ENCODE data around the gene RPS15.
"Not testable (repeated sequence)": the region's sequence is repeated elsewhere in the genome, so short reads cannot be mapped to it uniquely, and the experiment has no call there.

The RPS15 gene

DNA sequence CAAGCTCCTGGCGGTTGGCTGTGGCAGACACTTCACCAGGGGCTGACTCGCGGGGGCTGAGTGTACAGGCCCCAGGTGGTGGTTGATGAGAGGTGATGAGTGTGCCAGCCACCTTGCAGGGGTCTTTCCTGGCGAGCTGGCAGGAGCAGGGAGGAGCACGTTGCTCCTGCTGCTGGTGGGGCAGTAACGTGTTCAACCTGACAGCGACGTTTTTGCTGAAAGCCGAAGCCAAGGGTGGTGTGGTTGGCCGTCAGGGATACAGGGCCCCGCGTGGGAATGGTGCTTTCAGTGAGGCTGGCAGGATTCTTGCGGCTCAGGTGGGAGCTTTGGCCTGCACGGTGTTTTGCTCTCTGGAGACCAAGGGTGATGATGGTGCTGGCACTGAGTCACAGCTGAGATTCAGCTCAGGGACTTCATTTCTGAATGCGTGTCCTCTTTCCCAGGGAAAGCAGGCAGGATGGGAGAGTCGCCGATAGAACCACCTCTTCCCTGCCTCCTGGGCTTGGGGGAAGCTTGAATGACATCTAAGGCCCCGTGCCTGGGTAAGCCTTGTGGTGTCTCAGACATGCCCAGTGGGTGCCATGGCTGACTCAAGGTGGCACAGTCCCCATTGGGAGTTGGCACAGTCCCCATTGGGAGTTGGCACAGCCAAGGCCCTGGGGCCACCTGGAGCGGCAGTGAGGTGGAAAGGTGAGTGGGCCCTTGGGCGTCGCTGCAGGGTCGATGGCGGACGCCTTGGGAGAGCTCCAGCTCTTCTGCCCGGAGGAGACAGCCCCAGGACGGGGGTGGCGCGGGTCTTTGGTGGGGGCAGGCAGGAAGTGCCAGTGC, 22.0 kb upstream of the RPS15 start:
- TF ChIP-seq, protein P1, sequence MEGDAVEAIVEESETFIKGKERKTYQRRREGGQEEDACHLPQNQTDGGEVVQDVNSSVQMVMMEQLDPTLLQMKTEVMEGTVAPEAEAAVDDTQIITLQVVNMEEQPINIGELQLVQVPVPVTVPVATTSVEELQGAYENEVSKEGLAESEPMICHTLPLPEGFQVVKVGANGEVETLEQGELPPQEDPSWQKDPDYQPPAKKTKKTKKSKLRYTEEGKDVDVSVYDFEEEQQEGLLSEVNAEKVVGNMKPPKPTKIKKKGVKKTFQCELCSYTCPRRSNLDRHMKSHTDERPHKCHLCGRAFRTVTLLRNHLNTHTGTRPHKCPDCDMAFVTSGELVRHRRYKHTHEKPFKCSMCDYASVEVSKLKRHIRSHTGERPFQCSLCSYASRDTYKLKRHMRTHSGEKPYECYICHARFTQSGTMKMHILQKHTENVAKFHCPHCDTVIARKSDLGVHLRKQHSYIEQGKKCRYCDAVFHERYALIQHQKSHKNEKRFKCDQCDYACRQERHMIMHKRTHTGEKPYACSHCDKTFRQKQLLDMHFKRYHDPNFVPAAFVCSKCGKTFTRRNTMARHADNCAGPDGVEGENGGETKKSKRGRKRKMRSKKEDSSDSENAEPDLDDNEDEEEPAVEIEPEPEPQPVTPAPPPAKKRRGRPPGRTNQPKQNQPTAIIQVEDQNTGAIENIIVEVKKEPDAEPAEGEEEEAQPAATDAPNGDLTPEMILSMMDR (IDR thresholded peaks at IDR 0.05; ENCODE audit: insufficient read depth, low read depth, low read length, missing control alignments) = no peak
- no peak overlapping the region for H3K4me3 ChIP-seq (ENCODE audit: low read depth, low read length)

DNA sequence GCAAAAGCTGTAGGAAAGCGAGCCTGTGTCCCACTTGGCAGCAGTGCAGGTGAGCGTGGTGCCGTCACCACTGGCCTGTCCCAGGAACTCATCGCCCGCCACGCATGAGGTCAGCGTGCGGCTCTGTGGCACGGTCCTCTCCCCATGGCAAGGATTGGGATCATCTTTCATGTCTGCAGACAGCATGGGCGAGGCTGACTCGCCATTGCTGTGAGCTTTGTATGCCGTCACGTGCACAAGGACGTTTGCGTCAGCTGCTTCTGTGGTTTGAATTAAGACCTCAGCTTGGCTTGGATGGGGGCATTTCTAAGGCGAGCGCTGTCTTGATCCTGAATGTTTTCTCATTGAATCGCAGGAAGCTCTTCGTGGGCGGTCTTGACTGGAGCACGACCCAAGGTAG, 21.1 kb upstream of the RPS15 start:
- H3K4me3 ChIP-seq (ENCODE audit: low read depth, low read length) = no peak overlapping the region
- DNase-seq (ENCODE audit: low read depth) = no peak
- TF ChIP-seq, protein P1 (IDR thresholded peaks at IDR 0.05; ENCODE audit: insufficient read depth, low read depth, low read length, missing control alignments) = no peak

More for the DNA sequence above, 22.0 kb upstream of the RPS15 start:
- DNase-seq (ENCODE audit: low read depth) = no peak

DNA sequence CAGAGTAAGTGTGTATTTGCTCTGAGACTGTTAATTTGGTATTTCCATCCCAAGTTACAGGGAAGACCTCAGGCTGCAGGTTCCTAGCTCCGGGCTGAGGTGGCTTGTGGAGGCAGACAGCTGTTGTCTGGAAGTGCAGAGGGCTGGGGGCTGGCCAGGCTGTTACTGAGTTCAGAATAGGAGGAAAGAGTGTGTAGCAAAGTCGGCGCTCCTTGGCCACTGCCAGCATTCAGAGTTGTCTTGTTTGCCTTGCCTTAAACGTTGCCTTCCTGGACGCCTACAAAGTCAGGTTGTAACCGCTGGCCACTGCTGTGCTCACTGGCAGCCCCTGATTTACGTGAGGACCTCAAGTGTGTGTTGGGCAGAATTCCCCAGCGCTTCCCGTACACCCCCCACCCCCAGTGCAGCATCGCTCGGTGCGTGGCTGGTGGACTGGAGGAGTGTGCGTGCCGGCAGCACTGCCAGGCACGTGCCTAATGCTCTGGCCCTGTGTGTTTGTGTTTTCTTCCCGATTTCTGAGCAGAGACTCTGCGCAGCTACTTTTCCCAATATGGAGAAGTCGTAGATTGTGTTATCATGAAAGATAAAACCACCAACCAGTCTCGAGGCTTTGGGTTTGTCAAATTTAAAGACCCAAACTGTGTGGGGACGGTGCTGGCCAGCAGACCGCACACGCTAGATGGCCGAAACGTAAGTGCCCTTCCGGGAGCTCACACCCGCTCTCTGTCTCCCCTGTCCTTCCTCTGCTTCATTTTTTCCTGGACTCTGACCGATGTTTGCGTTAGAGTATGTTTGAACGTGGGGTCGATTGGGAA, 20.3 kb upstream of the RPS15 start:
- no peak overlapping the region for H3K4me3 ChIP-seq (ENCODE audit: low read depth, low read length)
- no peak for DNase-seq (ENCODE audit: low read depth)
- TF ChIP-seq, protein P1 (IDR thresholded peaks at IDR 0.05; ENCODE audit: insufficient read depth, low read depth, low read length, missing control alignments) = no peak

DNA sequence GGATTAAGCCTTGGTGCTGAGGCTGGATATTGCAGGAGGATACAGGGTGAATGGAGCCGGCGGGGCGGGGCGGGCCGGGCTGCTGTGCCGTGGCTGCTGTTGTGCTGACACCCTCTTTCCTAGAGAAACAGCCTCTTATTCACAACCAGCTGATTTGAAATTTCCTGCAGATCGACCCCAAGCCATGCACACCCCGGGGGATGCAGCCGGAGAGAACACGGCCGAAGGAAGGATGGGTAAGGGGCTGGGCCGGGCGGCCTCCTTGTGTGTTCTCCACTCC, 19.8 kb upstream of the RPS15 start:
- no peak for DNase-seq (ENCODE audit: low read depth)
- no peak overlapping the region for H3K4me3 ChIP-seq (ENCODE audit: low read depth, low read length)
- TF ChIP-seq, protein P1 (IDR thresholded peaks at IDR 0.05; ENCODE audit: insufficient read depth, low read depth, low read length, missing control alignments) = no peak

DNA sequence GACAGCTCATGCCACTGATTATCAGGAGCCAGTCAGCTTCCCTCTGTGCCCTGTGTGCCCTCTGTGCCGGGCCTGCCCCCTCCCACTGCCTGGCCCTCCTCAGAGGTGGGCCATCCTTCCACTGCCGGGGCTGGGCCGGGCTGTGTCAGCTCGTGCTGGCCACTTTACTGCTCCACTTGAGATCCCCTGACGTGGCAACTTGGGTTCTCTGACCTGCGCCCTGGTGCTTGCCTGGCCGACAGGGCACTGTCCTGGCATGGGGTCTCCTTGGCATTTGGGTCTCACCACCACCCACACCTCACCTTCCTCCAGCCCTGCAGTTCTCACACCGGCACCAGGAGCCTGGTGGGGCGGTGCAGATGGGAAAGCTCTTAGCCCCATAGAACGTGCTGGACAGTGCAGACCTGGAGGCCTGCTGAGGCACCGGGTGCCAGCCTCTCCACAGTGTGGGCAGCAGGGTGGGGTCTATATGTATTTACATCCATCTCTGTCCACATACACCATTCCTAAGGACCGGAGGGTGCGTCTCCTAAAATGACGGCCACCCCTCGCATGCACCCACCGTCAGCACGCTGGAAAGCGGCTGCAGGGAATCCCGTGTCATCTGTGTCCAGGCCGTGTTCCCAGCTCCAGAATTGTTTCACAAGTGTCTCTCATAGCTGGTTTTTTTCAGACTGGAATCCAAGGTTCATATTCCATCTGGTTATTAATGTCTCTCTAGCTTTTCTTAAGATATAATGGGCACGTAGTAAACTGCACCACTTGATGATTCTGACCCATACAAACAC, 19.1 kb upstream of the RPS15 start:
- no peak overlapping the region for H3K4me3 ChIP-seq (ENCODE audit: low read depth, low read length)
- TF ChIP-seq, protein P1 (IDR thresholded peaks at IDR 0.05; ENCODE audit: insufficient read depth, low read depth, low read length, missing control alignments) = no peak
- no peak for DNase-seq (ENCODE audit: low read depth)

DNA sequence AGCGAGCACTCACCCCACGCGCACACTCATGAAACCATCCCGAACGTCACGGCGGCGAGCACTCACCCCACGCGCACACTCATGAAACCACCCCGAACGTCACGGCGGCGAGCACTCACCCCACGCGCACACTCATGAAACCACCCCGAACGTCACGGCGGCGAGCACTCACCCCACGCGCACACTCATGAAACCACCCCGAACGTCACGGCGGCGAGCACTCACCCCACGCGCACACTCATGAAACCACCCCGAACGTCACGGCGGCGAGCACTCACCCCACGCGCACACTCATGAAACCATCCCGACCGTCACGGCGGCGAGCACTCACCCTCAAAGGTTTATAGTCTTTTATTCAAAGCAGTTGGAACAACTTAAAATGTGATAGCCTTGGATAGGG, 18.1 kb upstream of the RPS15 start:
- not testable (repeated sequence) for H3K4me3 ChIP-seq (ENCODE audit: low read depth, low read length); DNase-seq (ENCODE audit: low read depth)

DNA sequence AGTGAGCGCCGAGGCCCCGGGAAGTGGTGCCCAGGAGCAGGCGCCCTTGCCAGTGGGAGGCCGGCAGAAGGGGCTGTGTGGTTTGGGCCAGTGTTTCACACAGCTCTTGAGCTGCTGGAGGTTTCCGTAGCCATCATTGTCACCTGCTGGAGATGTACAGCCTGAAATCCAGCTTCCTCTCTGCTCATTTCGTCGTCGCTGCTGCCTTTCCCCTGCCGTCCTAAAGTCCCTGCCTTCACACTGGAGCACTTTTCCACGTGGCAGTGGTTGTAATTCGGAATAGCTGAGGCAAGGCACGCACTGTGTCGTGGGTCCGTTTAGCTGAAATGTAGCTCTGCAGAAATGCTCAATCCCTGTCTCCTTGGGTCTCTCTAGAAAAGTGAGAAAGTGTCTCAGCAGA, 17.6 kb upstream of the RPS15 start:
- H3K4me3 ChIP-seq (ENCODE audit: low read depth, low read length) = no peak overlapping the region
- TF ChIP-seq, protein P1 (IDR thresholded peaks at IDR 0.05; ENCODE audit: insufficient read depth, low read depth, low read length, missing control alignments) = no peak
- no peak for DNase-seq (ENCODE audit: low read depth)

Data from GM12865 (cell line).